H54 (cell line): ENCODE measurements around the gene TPPP3.

Source experiments
- DNase-seq: peaks from one replicate; pipeline ENCODE4 v3.0.0; 2011; ENCODE audit warnings: low spot score, mixed read lengths; ENCODE audit not compliant: insufficient read length
- FAIRE-seq: peaks from 3 replicates; lab custom pipeline; 2011; peaks lifted over from hg19 to GRCh38; lab: Jason Lieb, UNC
- POLR2A ChIP-seq: IDR thresholded peaks from 2 replicates; pipeline ENCODE4 v1.6.1; 2011; ENCODE audit warnings: low read depth, mild to moderate bottlenecking, low read length

The TPPP3 gene

GRCh38 chr16:67395458-67396158 lies 2.3 kb upstream of the TPPP3 start:
- FAIRE-seq (no peak), DNase-seq (no peak)

GRCh38 chr16:67395105-67395457 lies 1.8 kb upstream of the TPPP3 start:
- FAIRE-seq: no peak

More at GRCh38 chr16:67395458-67396158, 2.3 kb upstream of the TPPP3 start:
- TF ChIP-seq POLR2A: no peak

GRCh38 chr16:67394155-67395104 lies 1.1 kb upstream of the TPPP3 start:
- no peak for DNase-seq
- FAIRE-seq: no peak
- no peak for TF ChIP-seq POLR2A

More at GRCh38 chr16:67395105-67395457, 1.8 kb upstream of the TPPP3 start:
- TF ChIP-seq POLR2A: no peak
- no peak for DNase-seq

- DNase-seq (no peak), FAIRE-seq (no peak)
- no peak for TF ChIP-seq POLR2A
Observed at GRCh38 chr16:67393788-67394154, 473 bp upstream of the TPPP3 start.

- DNase-seq (no peak), FAIRE-seq (no peak)
- TF ChIP-seq POLR2A: no peak
Observed at GRCh38 chr16:67392301-67393059, 818 bp downstream of the TPPP3 start.

GRCh38 chr16:67391424-67392300 lies 1.6 kb downstream of the TPPP3 start:
- DNase-seq (no peak), FAIRE-seq (no peak)
- no peak for TF ChIP-seq POLR2A

- no peak for FAIRE-seq
- TF ChIP-seq POLR2A: no peak
- DNase-seq: no peak
Observed at GRCh38 chr16:67390816-67391423, 2.4 kb downstream of the TPPP3 start.

GRCh38 chr16:67389911-67390815 lies 3.1 kb downstream of the TPPP3 start:
- FAIRE-seq (no peak), DNase-seq (no peak)
- TF ChIP-seq POLR2A: no peak

GRCh38 chr16:67388591-67388990 lies 4.7 kb downstream of the TPPP3 start:
- TF ChIP-seq POLR2A: no peak
- DNase-seq: no peak
- no peak for FAIRE-seq

GRCh38 chr16:67388191-67388590 lies 5.1 kb downstream of the TPPP3 start:
- DNase-seq (no peak), FAIRE-seq (no peak)
- TF ChIP-seq POLR2A: no peak

- no peak for DNase-seq
- no peak for FAIRE-seq
- TF ChIP-seq POLR2A: no peak
Observed at GRCh38 chr16:67387479-67388079, 5.7 kb downstream of the TPPP3 start.

GRCh38 chr16:67386861-67387455 lies 6.3 kb downstream of the TPPP3 start:
- no peak for TF ChIP-seq POLR2A
- DNase-seq (no peak), FAIRE-seq (no peak)
